Measurements from ENCODE around the gene GRM8. TPM values are rescaled to one million over a fixed set of nuclear protein-coding genes. Genes with fewer than 3 reads are reported as not detected.
A peak's percentile ranks its signal among the peaks of the same experiment; 100 is the strongest.

Gene GRM8
- total and polyA plus RNA-seq, 2 donors from 2014 or later, result 3.2 TPM; not detected in 1

- H3K27ac ChIP-seq (ENCODE audit: low read depth in 2 of 2, low read length in 2 of 2), result no peak overlapping the region
- intact Hi-C loops (cut with DNase I), result no loop called here
- FAIRE-seq (no peak), DNase-seq (no peak)
- no peak overlapping the region for H3K4me3 ChIP-seq (ENCODE audit: low read length in 3 of 3)
- no peaks in the 10 kb centered on the region for H3K36me3 ChIP-seq (ENCODE audit: control insufficient read depth in 2 of 3, insufficient read depth in 3 of 3, low read length in 3 of 3)
- TF ChIP-seq, protein P1, sequence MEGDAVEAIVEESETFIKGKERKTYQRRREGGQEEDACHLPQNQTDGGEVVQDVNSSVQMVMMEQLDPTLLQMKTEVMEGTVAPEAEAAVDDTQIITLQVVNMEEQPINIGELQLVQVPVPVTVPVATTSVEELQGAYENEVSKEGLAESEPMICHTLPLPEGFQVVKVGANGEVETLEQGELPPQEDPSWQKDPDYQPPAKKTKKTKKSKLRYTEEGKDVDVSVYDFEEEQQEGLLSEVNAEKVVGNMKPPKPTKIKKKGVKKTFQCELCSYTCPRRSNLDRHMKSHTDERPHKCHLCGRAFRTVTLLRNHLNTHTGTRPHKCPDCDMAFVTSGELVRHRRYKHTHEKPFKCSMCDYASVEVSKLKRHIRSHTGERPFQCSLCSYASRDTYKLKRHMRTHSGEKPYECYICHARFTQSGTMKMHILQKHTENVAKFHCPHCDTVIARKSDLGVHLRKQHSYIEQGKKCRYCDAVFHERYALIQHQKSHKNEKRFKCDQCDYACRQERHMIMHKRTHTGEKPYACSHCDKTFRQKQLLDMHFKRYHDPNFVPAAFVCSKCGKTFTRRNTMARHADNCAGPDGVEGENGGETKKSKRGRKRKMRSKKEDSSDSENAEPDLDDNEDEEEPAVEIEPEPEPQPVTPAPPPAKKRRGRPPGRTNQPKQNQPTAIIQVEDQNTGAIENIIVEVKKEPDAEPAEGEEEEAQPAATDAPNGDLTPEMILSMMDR (IDR thresholded peaks at IDR 0.05; ENCODE audit: borderline replicate concordance, extremely low read depth, insufficient read depth), result no peak
- no peak overlapping the region for H3K9ac ChIP-seq (ENCODE audit: low read length in 3 of 3)
- no peaks in the 10 kb centered on the region for H3K4me1 ChIP-seq (ENCODE audit: control insufficient read depth in 2 of 3, insufficient read depth in 2 of 3, low read depth in 1 of 3, low read length in 3 of 3)
- H3K9me3 ChIP-seq (ENCODE audit: control insufficient read depth in 2 of 3, insufficient read depth in 1 of 3, low read length in 3 of 3), result no peaks in the 10 kb centered on the region
- H3K27me3 ChIP-seq (ENCODE audit: control insufficient read depth, insufficient read depth, low read length), result no peaks in the 10 kb centered on the region
Measured at GRCh38 chr7:126698446-126698845, 554.3 kb downstream of the GRM8 start.

- intact Hi-C loops (cut with DNase I), result no loop called here
- H3K4me3 ChIP-seq (ENCODE audit: low read length in 3 of 3), result no peak overlapping the region
- H3K27me3 ChIP-seq (ENCODE audit: control insufficient read depth, insufficient read depth, low read length), result no peaks in the 10 kb centered on the region
- no peaks in the 10 kb centered on the region for H3K36me3 ChIP-seq (ENCODE audit: control insufficient read depth in 2 of 3, insufficient read depth in 3 of 3, low read length in 3 of 3)
- H3K27ac ChIP-seq (ENCODE audit: low read depth in 2 of 2, low read length in 2 of 2), result no peak overlapping the region
- H3K4me1 ChIP-seq (ENCODE audit: control insufficient read depth in 2 of 3, insufficient read depth in 2 of 3, low read depth in 1 of 3, low read length in 3 of 3), result no peaks in the 10 kb centered on the region
- DNase-seq (no peak), FAIRE-seq (no peak)
- no peaks in the 10 kb centered on the region for H3K9me3 ChIP-seq (ENCODE audit: control insufficient read depth in 2 of 3, insufficient read depth in 1 of 3, low read length in 3 of 3)
- TF ChIP-seq, protein P1 (IDR thresholded peaks at IDR 0.05; ENCODE audit: borderline replicate concordance, extremely low read depth, insufficient read depth), result no peak
- no peak overlapping the region for H3K9ac ChIP-seq (ENCODE audit: low read length in 3 of 3)
Measured at GRCh38 chr7:126696256-126697038, 556.3 kb downstream of the GRM8 start.

DNA sequence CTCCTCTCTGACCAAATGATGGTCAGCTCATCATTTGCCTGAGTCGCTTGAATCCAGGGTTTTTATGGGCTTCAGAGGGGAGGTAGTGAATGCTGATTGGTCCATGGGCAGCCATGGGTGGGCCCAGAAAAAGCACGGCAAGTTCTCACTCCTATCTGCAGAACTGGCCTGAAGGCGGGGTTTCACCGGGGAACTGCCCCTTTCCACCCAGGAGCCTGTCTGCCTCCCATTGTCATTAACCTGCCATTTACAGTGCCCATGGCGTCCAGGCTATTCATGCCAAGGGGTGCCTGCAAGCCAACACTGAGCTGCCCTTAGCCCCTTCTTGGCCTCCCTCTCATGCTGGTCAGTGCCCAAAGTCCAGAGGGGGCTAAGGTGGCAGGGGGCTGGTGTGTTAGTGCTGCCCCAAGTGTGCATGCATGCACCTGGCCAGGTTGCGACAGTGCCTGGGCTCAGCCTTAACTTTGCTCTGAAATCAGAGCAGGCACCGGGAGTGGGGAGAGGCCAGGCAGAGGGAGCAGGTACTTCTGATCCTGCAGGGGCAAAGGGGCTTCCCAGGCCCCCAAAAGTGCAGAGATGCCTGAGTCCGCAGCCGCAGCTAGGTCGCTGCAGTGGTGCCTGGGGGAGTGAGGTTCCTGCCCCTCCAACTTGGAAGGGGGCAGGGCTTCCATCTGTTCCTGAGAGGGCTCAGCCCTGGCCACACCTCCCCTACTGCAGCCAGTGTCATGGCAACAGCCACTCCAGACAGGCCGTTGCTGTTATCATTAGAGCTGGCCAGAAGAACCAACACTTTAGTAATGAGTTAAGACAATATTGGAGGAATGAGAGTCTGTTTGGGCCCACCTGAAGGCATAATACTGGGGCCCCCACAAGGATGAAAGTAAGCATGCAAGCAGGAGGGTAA lies 561.6 kb downstream of the GRM8 start:
- H3K4me3 ChIP-seq (ENCODE audit: low read length in 3 of 3), result no peak overlapping the region
- no peaks in the 10 kb centered on the region for H3K27me3 ChIP-seq (ENCODE audit: control insufficient read depth, insufficient read depth, low read length)
- intact Hi-C loops (cut with DNase I), result no loop called here
- TF ChIP-seq, protein P1 (IDR thresholded peaks at IDR 0.05; ENCODE audit: borderline replicate concordance, extremely low read depth, insufficient read depth), result no peak
- H3K36me3 ChIP-seq (ENCODE audit: control insufficient read depth in 2 of 3, insufficient read depth in 3 of 3, low read length in 3 of 3), result no peaks in the 10 kb centered on the region
- no peaks in the 10 kb centered on the region for H3K9me3 ChIP-seq (ENCODE audit: control insufficient read depth in 2 of 3, insufficient read depth in 1 of 3, low read length in 3 of 3)
- no peaks in the 10 kb centered on the region for H3K4me1 ChIP-seq (ENCODE audit: control insufficient read depth in 2 of 3, insufficient read depth in 2 of 3, low read depth in 1 of 3, low read length in 3 of 3)
- no peak overlapping the region for H3K9ac ChIP-seq (ENCODE audit: low read length in 3 of 3)
- FAIRE-seq (no peak), DNase-seq (peak in 1 of 5 donors; percentile 62)
- no peak overlapping the region for H3K27ac ChIP-seq (ENCODE audit: low read depth in 2 of 2, low read length in 2 of 2)

All from kidney (tissue), 14 donors.